ENCODE measurements around the gene LYST. TPM values are rescaled to one million over a fixed set of nuclear protein-coding genes. Genes with fewer than 3 reads are reported as not detected.

Gene LYST
- total RNA-seq, 1 donor from 2014 or later: 10.3 TPM

GRCh38 chr1:235882816-235883215 lies 16.1 kb upstream of the LYST start:
- Histone ChIP-seq H3K27me3 (ENCODE audit: low read depth) (no peaks in the 10 kb centered on the region), H3K4me3 (peak overlapping the region; percentile 34), H3K9me3 (replicated peaks) (no peaks in the 10 kb centered on the region), H3K36me3 (no peaks in the 10 kb centered on the region), H3K4me1 (peaks cover 29% of the 10 kb centered on the region), H3K27ac (replicated peaks) (peak overlapping the region; percentile 69)
- DNase-seq: no peak
- TF ChIP-seq CTCF (IDR thresholded peaks at IDR 0.05; ENCODE audit: borderline replicate concordance): no peak
- intact Hi-C loops (cut with micrococcal nuclease): no loop called here

GRCh38 chr1:235881930-235882700 lies 15.4 kb upstream of the LYST start:
- Histone ChIP-seq H3K4me1 (peaks cover 29% of the 10 kb centered on the region), H3K9me3 (replicated peaks) (no peaks in the 10 kb centered on the region), H3K4me3 (no peak overlapping the region), H3K27me3 (ENCODE audit: low read depth) (no peaks in the 10 kb centered on the region), H3K36me3 (no peaks in the 10 kb centered on the region), H3K27ac (replicated peaks) (no peak overlapping the region)
- no peak for TF ChIP-seq CTCF (IDR thresholded peaks at IDR 0.05; ENCODE audit: borderline replicate concordance)
- no peak for DNase-seq
- intact Hi-C loops (cut with micrococcal nuclease): no loop called here

DNA sequence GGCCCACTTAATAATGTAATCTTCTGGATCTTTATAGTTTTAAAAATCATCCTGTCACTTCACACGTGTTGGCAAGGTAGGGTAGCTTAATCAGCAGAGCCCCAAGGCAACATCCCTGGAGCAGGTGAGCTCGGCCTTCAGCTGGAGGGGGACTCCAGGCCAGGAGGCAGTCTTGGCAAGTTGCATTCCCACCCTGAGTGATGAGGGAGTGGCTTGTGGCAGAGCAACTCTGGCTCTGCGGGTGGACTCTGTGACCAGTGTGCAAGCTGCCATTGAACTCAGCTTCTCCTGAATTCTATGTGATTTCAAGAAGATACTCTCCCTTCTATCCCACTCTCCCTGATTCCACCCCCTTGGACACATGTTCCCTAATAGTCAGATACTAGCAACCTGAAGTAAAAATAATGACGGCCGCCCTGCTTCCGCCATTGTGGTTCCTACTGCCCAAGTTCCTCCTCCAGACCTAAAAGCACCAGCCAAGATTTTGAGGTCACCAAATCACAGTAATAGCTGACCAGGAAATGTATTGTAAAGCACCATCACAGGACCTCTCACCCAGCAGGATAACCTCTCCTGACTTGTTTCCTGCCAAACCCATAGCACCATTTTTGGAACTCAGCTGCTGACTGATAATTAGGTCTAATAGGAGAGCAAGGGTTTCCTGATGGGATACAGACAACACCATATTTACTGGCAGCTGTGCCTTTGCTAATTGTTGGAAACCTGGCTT lies 11.5 kb upstream of the LYST start:
- no peak for DNase-seq
- Histone ChIP-seq H3K27me3 (ENCODE audit: low read depth) (no peaks in the 10 kb centered on the region), H3K4me3 (no peak overlapping the region), H3K27ac (replicated peaks) (peak overlapping the region; percentile 37), H3K4me1 (peaks cover 22% of the 10 kb centered on the region), H3K9me3 (replicated peaks) (no peaks in the 10 kb centered on the region), H3K36me3 (no peaks in the 10 kb centered on the region)
- intact Hi-C loops (cut with micrococcal nuclease): no loop called here
- no peak for TF ChIP-seq CTCF (IDR thresholded peaks at IDR 0.05; ENCODE audit: borderline replicate concordance)

- intact Hi-C loops (cut with micrococcal nuclease): no loop called here
- no peak overlapping the region for H3K27ac ChIP-seq (replicated peaks)
- DNase-seq: no peak
These were observed 9.7 kb upstream of the LYST start for GRCh38 chr1:235876402-235876841.

More at GRCh38 chr1:235876402-235876841, 9.7 kb upstream of the LYST start:
- H3K4me1 ChIP-seq: peaks cover 13% of the 10 kb centered on the region
- no peak overlapping the region for H3K4me3 ChIP-seq
- H3K36me3 ChIP-seq: no peaks in the 10 kb centered on the region
- no peak for TF ChIP-seq CTCF (IDR thresholded peaks at IDR 0.05; ENCODE audit: borderline replicate concordance)
- no peaks in the 10 kb centered on the region for H3K9me3 ChIP-seq (replicated peaks)
- H3K27me3 ChIP-seq (ENCODE audit: low read depth): no peaks in the 10 kb centered on the region

Data from left ventricle myocardium inferior (tissue), 1 donor.